ENCODE measurements around the gene R3HDM4.
"Not testable (repeated sequence)": the region's sequence is repeated elsewhere in the genome, so short reads cannot be mapped to it uniquely, and the experiment has no call there.

The R3HDM4 gene

DNA sequence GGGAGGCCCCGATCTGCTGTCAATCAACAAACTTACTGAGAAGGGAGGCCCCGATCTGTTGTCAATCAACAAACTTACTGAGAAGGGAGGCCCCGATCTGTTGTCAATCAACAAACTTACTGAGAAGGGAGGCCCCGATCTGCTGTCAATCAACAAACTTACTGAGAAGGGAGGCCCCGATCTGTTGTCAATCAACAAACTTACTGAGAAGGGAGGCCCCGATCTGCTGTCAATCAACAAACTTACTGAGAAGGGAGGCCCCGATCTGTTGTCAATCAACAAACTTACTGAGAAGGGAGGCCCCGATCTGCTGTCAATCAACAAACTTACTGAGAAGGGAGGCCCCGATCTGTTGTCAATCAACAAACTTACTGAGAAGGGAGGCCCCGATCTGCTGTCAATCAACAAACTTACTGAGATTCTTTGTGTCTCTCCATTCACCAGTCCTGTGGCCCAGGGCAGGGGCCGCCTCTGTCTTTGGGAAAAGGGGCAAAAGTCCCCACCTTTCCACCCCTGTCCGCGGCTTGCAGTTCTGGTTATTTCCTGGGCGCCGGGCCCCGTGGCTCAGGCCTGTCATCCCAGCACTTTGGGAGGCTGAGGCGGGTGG, 59.3 kb downstream of the R3HDM4 start:
- not testable (repeated sequence) for DNase-seq

DNA sequence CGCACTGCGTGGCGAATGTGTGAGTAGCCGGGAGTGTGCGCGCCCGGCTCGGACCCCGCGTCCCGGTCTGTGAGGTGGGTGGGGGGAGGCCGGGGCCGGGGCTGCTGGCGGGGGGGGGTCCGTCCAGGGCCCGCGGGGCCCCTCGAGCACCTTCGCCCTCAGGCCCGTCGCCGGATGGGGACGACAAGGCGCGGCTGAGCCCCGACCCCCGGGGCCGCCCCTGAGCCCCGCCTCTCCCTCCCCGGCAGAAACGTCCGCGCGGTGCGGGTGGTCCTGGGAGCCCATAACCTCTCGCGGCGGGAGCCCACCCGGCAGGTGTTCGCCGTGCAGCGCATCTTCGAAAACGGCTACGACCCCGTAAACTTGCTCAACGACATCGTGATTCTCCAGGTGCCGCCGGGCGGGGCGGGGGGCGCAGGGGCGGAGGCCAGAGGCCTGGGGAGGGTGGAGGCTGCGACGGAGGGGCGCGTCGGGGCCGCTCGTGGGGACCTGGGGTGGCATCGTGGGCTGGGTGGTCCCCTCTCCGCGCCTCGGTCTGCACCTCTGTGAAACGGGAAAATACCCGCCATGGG, 59.9 kb downstream of the R3HDM4 start:
- DNase-seq = no peak

DNA sequence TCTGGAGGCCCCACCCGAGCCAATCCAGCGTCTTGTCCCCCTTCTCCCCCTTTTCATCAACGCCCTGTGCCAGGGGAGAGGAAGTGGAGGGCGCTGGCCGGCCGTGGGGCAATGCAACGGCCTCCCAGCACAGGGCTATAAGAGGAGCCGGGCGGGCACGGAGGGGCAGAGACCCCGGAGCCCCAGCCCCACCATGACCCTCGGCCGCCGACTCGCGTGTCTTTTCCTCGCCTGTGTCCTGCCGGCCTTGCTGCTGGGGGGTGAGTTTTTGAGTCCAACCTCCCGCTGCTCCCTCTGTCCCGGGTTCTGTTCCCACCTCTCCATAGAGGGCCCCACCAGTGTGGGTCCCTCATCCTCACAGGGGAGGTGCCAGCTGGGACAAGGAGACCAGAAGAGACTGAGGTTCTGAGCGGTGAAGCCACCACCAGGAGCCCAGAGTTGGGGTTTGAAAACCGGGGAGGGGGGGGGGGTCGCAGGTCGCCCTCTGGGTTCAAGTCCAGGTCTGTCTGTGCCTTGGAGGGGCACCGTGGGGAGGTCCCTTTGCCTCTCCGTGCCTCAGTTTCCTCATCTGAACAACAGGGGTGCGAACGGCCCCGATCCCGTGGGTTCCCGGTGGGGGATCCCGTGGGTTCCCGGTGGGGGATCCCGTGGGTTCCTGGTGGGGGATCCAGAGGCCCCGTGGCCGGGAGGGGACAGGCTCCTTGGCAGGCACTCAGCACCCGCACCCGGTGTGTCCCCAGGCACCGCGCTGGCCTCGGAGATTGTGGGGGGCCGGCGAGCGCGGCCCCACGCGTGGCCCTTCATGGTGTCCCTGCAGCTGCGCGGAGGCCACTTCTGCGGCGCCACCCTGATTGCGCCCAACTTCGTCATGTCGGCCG, 60.6 kb downstream of the R3HDM4 start, which contains the start of gene ELANE:
Gene ELANE (plus strand): TSS at position 168 of the 878 bp plus-strand sequence. CDS start 26 bp downstream, at position 194.
- no peak for DNase-seq

DNA sequence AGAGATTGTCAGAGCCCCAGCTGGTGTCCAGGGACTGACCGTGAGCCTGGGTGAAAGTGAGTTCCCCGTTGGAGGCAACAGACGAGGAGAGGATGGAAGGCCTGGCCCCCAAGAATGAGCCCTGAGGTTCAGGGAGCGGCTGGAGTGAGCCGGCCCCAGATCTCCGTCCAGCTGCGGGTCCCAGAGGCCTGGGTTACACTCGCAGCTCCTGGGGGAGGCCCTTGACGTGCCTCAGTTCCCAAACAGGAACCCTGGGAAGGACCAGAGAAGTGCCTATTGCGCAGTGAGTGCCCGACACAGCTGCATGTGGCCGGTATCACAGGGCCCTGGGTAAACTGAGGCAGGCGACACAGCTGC, 62.1 kb downstream of the R3HDM4 start:
- no peak for DNase-seq

DNA sequence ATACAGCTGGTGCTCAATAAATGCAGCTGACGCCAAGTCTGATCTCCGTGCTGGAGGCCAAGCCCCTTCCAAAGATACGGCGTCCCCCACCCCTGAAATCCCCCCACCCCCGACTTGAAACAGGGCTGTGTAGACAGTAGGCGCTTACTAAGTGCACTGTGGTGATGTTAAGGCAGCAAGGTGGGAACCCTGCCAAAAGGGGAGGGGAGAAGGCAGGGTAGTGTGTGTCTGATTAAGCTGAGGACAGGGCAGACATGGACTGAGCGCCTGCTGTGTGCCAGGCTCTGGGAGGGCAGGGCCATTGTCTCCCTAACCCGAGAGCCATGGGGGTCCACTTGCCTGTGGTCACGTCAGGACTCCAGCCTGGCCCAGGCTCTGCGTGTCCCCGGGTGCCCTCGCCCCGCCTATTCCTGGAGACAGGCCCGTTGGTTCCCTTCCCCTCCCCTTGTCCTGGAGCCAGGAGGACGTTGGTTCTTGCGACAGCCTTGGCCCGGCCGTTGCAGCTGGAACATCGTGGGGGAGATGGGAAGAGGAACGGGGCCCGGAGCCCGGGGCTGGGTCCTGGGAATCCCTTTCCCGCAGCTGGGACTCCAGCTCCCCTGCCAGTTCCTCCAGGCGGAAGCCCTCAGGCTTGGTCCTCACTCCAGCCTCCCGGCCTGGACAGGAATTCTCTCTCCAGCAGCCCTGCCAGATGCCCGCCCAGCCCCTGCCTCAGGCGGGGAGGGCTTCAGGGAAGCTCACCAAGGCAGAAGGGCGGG, 62.6 kb downstream of the R3HDM4 start:
- DNase-seq = no peak

DNA sequence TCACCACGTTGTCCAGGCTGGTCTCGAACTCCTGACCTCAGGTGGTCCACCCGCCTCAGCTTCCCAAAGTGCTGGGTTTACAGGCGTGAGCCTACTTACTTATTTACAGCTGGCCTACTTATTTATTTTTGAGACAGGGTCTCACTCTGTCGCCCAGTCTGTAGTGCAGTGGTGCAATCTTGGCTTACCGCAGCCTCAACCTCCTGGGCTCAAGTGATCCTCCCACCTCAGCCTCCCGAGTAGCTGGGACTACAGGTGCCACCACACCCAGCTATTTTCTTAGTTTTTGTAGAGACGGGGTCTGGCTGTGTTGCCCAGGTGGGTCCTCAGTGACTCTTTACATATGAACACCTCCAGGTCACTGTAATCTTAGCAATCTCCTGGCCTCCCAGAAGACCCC, 63.8 kb downstream of the R3HDM4 start:
- DNase-seq = not testable (repeated sequence)

DNA sequence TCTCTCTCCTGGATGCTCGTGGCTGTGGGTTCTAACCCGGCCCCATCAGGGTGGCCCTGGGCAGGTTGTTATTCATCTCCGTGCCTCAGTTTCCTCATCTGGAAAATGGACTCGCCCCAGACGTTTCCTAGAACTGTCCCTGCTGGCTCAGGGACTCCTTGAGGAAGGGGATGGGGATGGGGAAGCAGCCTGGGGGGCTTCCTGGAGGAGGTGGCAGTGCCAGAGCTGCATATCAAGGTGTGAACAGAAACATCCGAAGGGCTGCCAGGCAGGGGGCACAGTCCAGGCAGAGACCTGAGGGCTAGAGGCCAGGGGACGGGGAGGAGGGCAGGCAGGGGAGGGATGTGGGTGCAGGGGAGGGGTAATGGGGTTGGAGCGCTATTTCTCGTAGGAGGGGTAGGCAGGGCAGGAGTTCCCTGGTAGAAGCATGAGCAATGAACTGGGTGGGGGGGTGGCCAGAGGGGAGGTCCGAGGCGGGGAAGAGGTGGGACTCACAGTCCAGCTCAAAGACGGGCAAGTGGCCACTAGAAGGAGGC, 64.6 kb downstream of the R3HDM4 start:
- no peak for DNase-seq

All from T-helper 1 cell (primary cell).